T-cell (primary cell): Measurements from ENCODE around the gene TCF7L2. TPM values are rescaled to one million over a fixed set of nuclear protein-coding genes. Genes with fewer than 3 reads are reported as not detected.

Source experiments
- ATAC-seq, 4 experiments: fragments of 200-7000 bp in 3 of 4; fragments of 150-1000 bp in 1 of 4; cut with Tn5 transposase; replicated peaks in 1 of 4; 1 replicate in 3 of 4; 2 replicates in 1 of 4; pipeline ENCODE4 v1.10.0; 2021; ENCODE audit warnings: moderate library complexity in 3 of 4, mild to moderate bottlenecking in 2 of 4, moderate number of reproducible peaks in 1 of 4
- CTCF ChIA-PET, 2 donors: fragments of 300-600 bp; sonication (Branson Sonifier 250); formaldehyde crosslinking; loops; one replicate each; lab custom pipeline; 2022; ENCODE audit warnings: antibody characterized with exemption in 2 of 2; lab: Charles Lee
- POLR2A ChIA-PET, 2 donors: fragments of 300-600 bp; sonication (Branson Sonifier 250); formaldehyde crosslinking; loops; one replicate each; lab custom pipeline; 2022; ENCODE audit warnings: antibody characterized with exemption in 2 of 2; lab: Charles Lee
- DNase-seq, 35 experiments: peaks; one replicate each; pipeline versions ENCODE4 v3.0.0 to v3.0.0-alpha.2; 2013 to 2023
- H3K27ac ChIP-seq: one replicate; pipeline ENCODE4 v1.5.1; 2013; ENCODE audit warnings: low read length
- H3K27me3 ChIP-seq, 2 experiments: replicated peaks in 1 of 2; 1 replicate in 1 of 2; 2 replicates in 1 of 2; pipeline versions ENCODE4 v1.6.1 to v1.7.0; 2013; ENCODE audit warnings: low read length in 1 of 2, mixed read lengths in 1 of 2; ENCODE audit not compliant: control insufficient read depth in 2 of 2, insufficient read depth in 2 of 2; ENCODE audit errors: extremely low read depth in 1 of 2
- H3K36me3 ChIP-seq, 2 donors: 1 replicate in 1 of 2; 2 replicates in 1 of 2; pipeline versions ENCODE4 v1.6.1 to v1.7.0; 2013; ENCODE audit warnings: low read length in 1 of 2; ENCODE audit not compliant: control insufficient read depth in 2 of 2, insufficient read depth in 1 of 2; ENCODE audit errors: extremely low read depth in 1 of 2
- H3K4me1 ChIP-seq, 2 experiments: 1 replicate in 1 of 2; 2 replicates in 1 of 2; pipeline versions ENCODE4 v1.6.1 to v1.7.0; 2013; ENCODE audit warnings: low read length in 2 of 2, mixed read lengths in 1 of 2; ENCODE audit not compliant: insufficient read depth in 2 of 2, control insufficient read depth in 1 of 2; ENCODE audit errors: extremely low read depth in 1 of 2
- H3K4me3 ChIP-seq, 2 donors: 1 replicate in 1 of 2; 2 replicates in 1 of 2; pipeline versions ENCODE4 v1.5.1 to v1.7.0; 2013; ENCODE audit warnings: mild to moderate bottlenecking in 2 of 2, low read length in 1 of 2, moderate library complexity in 1 of 2; ENCODE audit not compliant: control insufficient read depth in 1 of 2; ENCODE audit errors: extremely low read depth in 1 of 2
- H3K9me3 ChIP-seq: 2 replicates; pipeline ENCODE4 v1.7.0; 2013
- H3K27ac Mint-ChIP-seq, 2 donors: one replicate each; pipeline ENCODE4 v1.8.0; 2020 to 2021; ENCODE audit warnings: mild to moderate bottlenecking in 2 of 2, mixed read lengths in 2 of 2
- H3K27me3 Mint-ChIP-seq, 2 donors: one replicate each; pipeline ENCODE4 v1.8.0; 2021 to 2022; ENCODE audit warnings: mixed read lengths in 2 of 2
- H3K36me3 Mint-ChIP-seq: one replicate; pipeline ENCODE4 v1.8.0; 2021; ENCODE audit warnings: mixed read lengths
- H3K4me1 Mint-ChIP-seq, 3 donors: one replicate each; pipeline ENCODE4 v1.8.0; 2020 to 2022; ENCODE audit warnings: mixed read lengths in 3 of 3, mild to moderate bottlenecking in 1 of 3
- H3K4me3 Mint-ChIP-seq, 3 donors: one replicate each; pipeline ENCODE4 v1.8.0; 2020 to 2022; ENCODE audit warnings: mild to moderate bottlenecking in 3 of 3, mixed read lengths in 3 of 3, moderate library complexity in 3 of 3
- H3K9me3 Mint-ChIP-seq, 3 donors: one replicate each; pipeline ENCODE4 v1.8.0; 2020 to 2022; ENCODE audit warnings: mixed read lengths in 3 of 3
- WGBS: methylation state at CpG from one replicate; pipeline ENCODE4 v1.1.5; 2013; ENCODE audit warnings: missing lambda C conversion rate; ENCODE audit not compliant: insufficient coverage; 5-methylcytosine and 5-hydroxymethylcytosine counted together
- total RNA-seq, 35 experiments: library from RNA in 6 of 35; stranded (reverse) in 6 of 35; fragments of 120-200 nt in 1 of 35; gene quantifications; one replicate each; pipeline versions ENCODE4 v1.2.1 to v1.2.4 and lab custom pipeline; 2013 to 2026

TCF7L2 gene
- total RNA-seq, 5 donors from 2014 or later (not counting 1 experiment from before 2014, with no cell fraction given) = 2.6 to 6.2 (median 3.3) TPM

DNA sequence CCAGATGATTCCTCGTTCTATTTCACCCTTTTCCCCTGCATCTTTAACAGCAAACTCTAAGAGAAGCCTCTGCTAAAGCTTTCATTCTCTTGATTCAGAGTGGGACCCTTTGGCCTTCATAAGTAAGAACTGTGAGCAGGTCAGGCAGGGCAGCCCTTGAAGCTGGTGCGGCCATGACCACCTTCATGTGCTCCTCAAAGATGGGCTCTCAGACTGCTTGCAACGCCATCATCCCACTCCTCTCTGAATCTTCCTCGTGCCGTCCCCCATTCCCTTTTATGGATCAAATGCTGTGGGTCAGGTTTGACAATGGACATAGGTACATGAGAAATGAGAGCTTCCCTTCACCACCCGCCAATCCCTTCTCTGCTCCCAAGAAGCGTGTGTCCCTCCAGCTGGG lies 207.4 kb downstream of the TCF7L2 start:
- WGBS = 91% methylated on average over 1 of the region's 7 CpGs
- no peaks in the 10 kb centered on the region for H3K27me3 Mint-ChIP-seq
- no peaks in the 10 kb centered on the region for H3K4me1 Mint-ChIP-seq
- Histone ChIP-seq H3K9me3 (no peaks in the 10 kb centered on the region), H3K27me3 (no peaks in the 10 kb centered on the region), H3K36me3 (peaks cover 0 to 3% of the 10 kb centered on the region in 2 donors), H3K4me1 (no peaks in the 10 kb centered on the region), H3K4me3 (no peak overlapping the region), H3K27ac (no peak overlapping the region)
- peaks cover 16% of the 10 kb centered on the region for H3K36me3 Mint-ChIP-seq
- ATAC-seq (no peak), DNase-seq (no peak)
- ChIA-PET POLR2A (no interaction called here), CTCF (interaction anchor here in 1 of 2 donors (1.0 kb wide), 1 partner anchor 11 kb away, joined by 5 read pairs; no protein-coding TSS in a partner anchor)
- H3K27ac Mint-ChIP-seq = no peak overlapping the region
- no peaks in the 10 kb centered on the region for H3K9me3 Mint-ChIP-seq
- no peak overlapping the region for H3K4me3 Mint-ChIP-seq

DNA sequence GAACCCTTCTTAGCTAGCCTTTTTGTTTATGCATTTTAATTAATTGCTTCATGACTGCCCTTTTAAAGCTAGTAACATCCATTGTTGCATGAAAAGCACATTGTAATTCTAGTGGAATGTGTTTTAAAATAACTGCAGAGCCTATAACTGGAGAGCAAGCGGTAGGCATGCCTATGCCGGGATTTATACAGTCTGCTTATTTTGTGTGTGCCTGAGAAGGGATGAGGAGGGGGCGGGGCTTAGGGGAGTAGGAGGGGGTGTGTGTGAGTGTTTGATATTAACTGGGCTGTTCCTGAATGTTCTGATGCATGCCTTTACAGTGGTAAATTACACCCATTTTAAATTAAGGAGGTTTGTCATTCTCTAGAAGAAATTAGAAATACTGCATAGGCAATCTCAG lies 208.1 kb downstream of the TCF7L2 start:
- Histone ChIP-seq H3K36me3 (peaks cover 0 to 2% of the 10 kb centered on the region in 2 donors), H3K27ac (no peak overlapping the region), H3K9me3 (no peaks in the 10 kb centered on the region), H3K4me1 (no peaks in the 10 kb centered on the region), H3K4me3 (no peak overlapping the region), H3K27me3 (no peaks in the 10 kb centered on the region)
- Mint-ChIP-seq H3K4me1 (no peaks in the 10 kb centered on the region), H3K9me3 (no peaks in the 10 kb centered on the region), H3K27ac (no peak overlapping the region), H3K4me3 (no peak overlapping the region), H3K36me3 (peaks cover 13% of the 10 kb centered on the region), H3K27me3 (no peaks in the 10 kb centered on the region)
- WGBS = 100% methylated on average over 1 of the region's 3 CpGs
- CTCF ChIA-PET = interaction anchor here in 1 of 2 donors (1.0 kb wide), 1 partner anchor 12 kb away, joined by 5 read pairs; no protein-coding TSS in a partner anchor
- no peak for ATAC-seq
- DNase-seq = no peak
- POLR2A ChIA-PET = no interaction called here

DNA sequence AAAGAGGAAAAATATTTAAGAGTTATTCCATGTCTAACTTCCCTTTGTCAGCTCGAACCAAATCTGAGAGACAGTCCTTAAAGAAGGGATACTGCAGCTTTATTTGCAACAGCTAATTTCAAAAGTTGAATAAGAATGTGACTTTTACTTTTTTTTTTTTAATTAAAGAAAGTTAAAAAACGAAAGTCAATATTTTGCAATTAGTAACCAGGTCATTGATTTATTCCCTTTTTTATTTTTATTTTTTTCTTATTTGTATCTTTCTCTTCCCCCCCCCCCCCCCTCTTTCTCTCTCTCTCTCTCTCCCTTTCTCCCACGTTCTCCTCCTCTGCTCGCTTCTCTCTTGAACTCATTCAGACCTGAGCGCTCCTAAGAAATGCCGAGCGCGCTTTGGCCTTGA lies 209.5 kb downstream of the TCF7L2 start:
- Histone ChIP-seq H3K4me1 (no peaks in the 10 kb centered on the region), H3K27ac (no peak overlapping the region), H3K4me3 (no peak overlapping the region), H3K9me3 (no peaks in the 10 kb centered on the region), H3K36me3 (peaks cover 0 to 2% of the 10 kb centered on the region in 2 donors), H3K27me3 (no peaks in the 10 kb centered on the region)
- H3K9me3 Mint-ChIP-seq = no peaks in the 10 kb centered on the region
- no peaks in the 10 kb centered on the region for H3K4me1 Mint-ChIP-seq
- CTCF ChIA-PET = no interaction called here
- no peaks in the 10 kb centered on the region for H3K27me3 Mint-ChIP-seq
- POLR2A ChIA-PET = no interaction called here
- no peak for DNase-seq
- H3K36me3 Mint-ChIP-seq = peaks cover 10% of the 10 kb centered on the region
- no peak overlapping the region for H3K4me3 Mint-ChIP-seq
- no peak overlapping the region for H3K27ac Mint-ChIP-seq
- no peak for ATAC-seq
- 100% methylated on average over 1 of the region's 8 CpGs for WGBS

DNA sequence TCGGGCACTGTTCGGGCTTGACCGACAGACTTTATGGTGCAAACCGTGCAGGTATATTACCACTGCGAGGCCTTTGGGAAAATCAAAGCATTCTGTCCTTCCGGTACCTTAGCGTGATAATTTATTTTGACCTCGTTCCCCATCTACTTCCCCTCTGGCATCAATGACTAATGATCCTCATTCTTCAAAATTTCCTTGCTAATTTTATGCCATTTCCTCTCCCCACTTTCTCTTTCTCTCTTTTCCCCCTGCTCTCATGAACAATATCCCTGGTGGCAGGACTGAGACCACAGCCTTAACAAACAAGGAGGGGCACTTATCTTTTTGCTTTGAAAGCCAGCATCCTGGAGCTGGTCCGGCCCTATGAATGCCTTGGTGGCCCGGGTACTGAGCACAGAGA lies 210.6 kb downstream of the TCF7L2 start:
- H3K36me3 ChIP-seq = no peaks in the 10 kb centered on the region
- CTCF ChIA-PET = interaction anchor here in 1 of 2 donors (0.7 to 0.8 kb wide), 2 partner anchors 16 to 465 kb away, joined by 3 to 4 read pairs; no protein-coding TSS in a partner anchor
- no peak overlapping the region for H3K27ac Mint-ChIP-seq
- no peaks in the 10 kb centered on the region for H3K9me3 ChIP-seq
- no peaks in the 10 kb centered on the region for H3K4me1 ChIP-seq
- WGBS = 91% methylated on average over 9 of the region's 10 CpGs
- ATAC-seq (no peak), DNase-seq (no peak)
- H3K27ac ChIP-seq = no peak overlapping the region
- H3K27me3 Mint-ChIP-seq = no peaks in the 10 kb centered on the region
- no peak overlapping the region for H3K4me3 Mint-ChIP-seq
- POLR2A ChIA-PET = no interaction called here
- no peaks in the 10 kb centered on the region for H3K9me3 Mint-ChIP-seq
- H3K4me1 Mint-ChIP-seq = no peaks in the 10 kb centered on the region
- H3K36me3 Mint-ChIP-seq = peaks cover 5% of the 10 kb centered on the region
- no peaks in the 10 kb centered on the region for H3K27me3 ChIP-seq
- H3K4me3 ChIP-seq = no peak overlapping the region

- no peaks in the 10 kb centered on the region for H3K9me3 ChIP-seq
- Mint-ChIP-seq H3K4me3 (no peak overlapping the region), H3K36me3 (peaks cover 4% of the 10 kb centered on the region), H3K4me1 (no peaks in the 10 kb centered on the region), H3K27me3 (no peaks in the 10 kb centered on the region), H3K9me3 (no peaks in the 10 kb centered on the region), H3K27ac (no peak overlapping the region)
- H3K27me3 ChIP-seq = no peaks in the 10 kb centered on the region
- H3K36me3 ChIP-seq = no peaks in the 10 kb centered on the region
- ATAC-seq = no peak
- no peak for DNase-seq
- ChIA-PET POLR2A (no interaction called here), CTCF (interaction anchor here in 1 of 2 donors (0.8 kb wide), 1 partner anchor 17 kb away, joined by 3 read pairs; no protein-coding TSS in a partner anchor)
- 82% methylated on average over 3 of the region's 6 CpGs for WGBS
- no peak overlapping the region for H3K27ac ChIP-seq
- H3K4me1 ChIP-seq = no peaks in the 10 kb centered on the region
- H3K4me3 ChIP-seq = no peak overlapping the region
Measured at GRCh38 chr10:113161066-113161465, 211.0 kb downstream of the TCF7L2 start.

DNA sequence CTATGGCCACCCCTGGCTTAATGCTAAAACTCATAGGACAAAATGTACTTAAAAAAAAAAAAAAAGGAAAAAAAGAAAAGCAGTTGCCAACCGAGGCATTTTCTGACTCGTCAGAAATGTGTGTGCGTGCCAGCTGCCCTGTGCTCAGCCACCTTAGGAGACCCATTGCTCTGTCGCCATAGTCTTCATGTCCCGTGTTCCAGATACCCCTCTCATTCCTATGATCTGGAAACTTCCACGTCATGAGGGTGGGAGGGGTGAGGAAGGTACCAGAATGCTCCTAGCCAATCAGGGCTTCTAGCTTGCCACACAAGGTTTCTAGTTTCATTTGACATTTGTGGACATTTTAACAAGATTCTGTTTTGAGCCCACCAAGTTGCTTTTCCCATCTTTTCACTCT lies 212.9 kb downstream of the TCF7L2 start:
- CTCF ChIA-PET = no interaction called here
- no peaks in the 10 kb centered on the region for H3K36me3 ChIP-seq

More for the DNA sequence above, 212.9 kb downstream of the TCF7L2 start:
- DNase-seq (no peak), ATAC-seq (no peak)
- H3K36me3 Mint-ChIP-seq = peaks cover 4% of the 10 kb centered on the region
- no peaks in the 10 kb centered on the region for H3K27me3 Mint-ChIP-seq
- H3K4me3 Mint-ChIP-seq = no peak overlapping the region
- no peak overlapping the region for H3K4me3 ChIP-seq
- no peaks in the 10 kb centered on the region for H3K27me3 ChIP-seq
- no peaks in the 10 kb centered on the region for H3K9me3 ChIP-seq
- no CpG with 5 or more reads among the region's 6 CpGs for WGBS
- no peak overlapping the region for H3K27ac ChIP-seq
- no peak overlapping the region for H3K27ac Mint-ChIP-seq
- no peaks in the 10 kb centered on the region for H3K9me3 Mint-ChIP-seq
- no peaks in the 10 kb centered on the region for H3K4me1 Mint-ChIP-seq
- POLR2A ChIA-PET = interaction anchor here in 1 of 2 donors (0.6 kb wide), 1 partner anchor 221 kb away, joined by 12 read pairs; no protein-coding TSS in a partner anchor
- H3K4me1 ChIP-seq = no peaks in the 10 kb centered on the region
